HepG2 (cell line): ENCODE results near the gene DUT. TPM values are rescaled to one million over a fixed set of nuclear protein-coding genes. Genes with fewer than 3 reads are reported as not detected.

Experiments
- CBX2 ChIP-seq, 2 experiments: fragments of 200-600 bp in 1 of 2; sonication (generic); formaldehyde crosslinking in 1 of 2; IDR thresholded peaks; 2 replicates each; pipeline versions ENCODE4 v1.7.0 to v1.8.1; 2018 to 2022; ENCODE audit warnings: low read depth in 2 of 2, low read length in 1 of 2, mild to moderate bottlenecking in 1 of 2, missing genetic modification reagents in 1 of 2
- FOXA1 ChIP-seq, 2 experiments: fragments of 450-650 bp in 1 of 2; sonication (generic) in 1 of 2; formaldehyde crosslinking in 1 of 2; IDR thresholded peaks; 2 replicates each; pipeline versions ENCODE4 v1.4.0 to v1.6.1; 2016 to 2020; ENCODE audit warnings: missing genetic modification reagents in 1 of 2
- FOXJ3 ChIP-seq: sonication (generic); formaldehyde crosslinking; IDR thresholded peaks from 2 replicates; pipeline ENCODE4 v1.4.0; 2020; ENCODE audit warnings: missing genetic modification reagents, mild to moderate bottlenecking, borderline replicate concordance
- GLI4 ChIP-seq: sonication (generic); formaldehyde crosslinking; IDR thresholded peaks from 2 replicates; pipeline ENCODE4 v1.5.1; 2020; ENCODE audit warnings: missing genetic modification reagents, mild to moderate bottlenecking, moderate library complexity, borderline replicate concordance
- IKZF4 ChIP-seq: sonication (generic); formaldehyde crosslinking; IDR thresholded peaks from 2 replicates; pipeline ENCODE4 v1.5.1; 2020; ENCODE audit warnings: borderline replicate concordance, mild to moderate bottlenecking, low read depth, missing genetic modification reagents; ENCODE audit errors: not compliant biosample characterization
- KLF16 ChIP-seq, 2 experiments: sonication (generic) in 1 of 2; formaldehyde crosslinking in 1 of 2; IDR thresholded peaks; 2 replicates each; pipeline versions ENCODE4 v1.6.1 to v1.8.0; 2016 to 2023; ENCODE audit warnings: missing genetic modification reagents in 2 of 2, missing compliant biosample characterization in 1 of 2
- NFYC ChIP-seq: IDR thresholded peaks from 2 replicates; pipeline ENCODE4 v1.6.1; 2016; ENCODE audit warnings: missing genetic modification reagents, missing compliant biosample characterization
- RBFOX2 ChIP-seq: fragments of 200-400 bp; formaldehyde crosslinking; IDR thresholded peaks from 2 replicates; pipeline ENCODE4 v1.6.1; 2017; ENCODE audit warnings: low read depth, mild to moderate bottlenecking, low read length
- RFX1 ChIP-seq: fragments of 450-650 bp; IDR thresholded peaks from 2 replicates; pipeline ENCODE4 v1.6.1; 2017
- SMARCE1 ChIP-seq: fragments of 450-650 bp; IDR thresholded peaks from 2 replicates; pipeline ENCODE4 v1.6.1; 2017; ENCODE audit warnings: borderline replicate concordance
- SNAPC2 ChIP-seq: sonication (generic); formaldehyde crosslinking; IDR thresholded peaks from 2 replicates; pipeline ENCODE4 v1.8.1; 2022; ENCODE audit warnings: mild to moderate bottlenecking, missing genetic modification reagents
- SSRP1 ChIP-seq: IDR thresholded peaks from 2 replicates; pipeline ENCODE4 v1.6.1; 2016; ENCODE audit warnings: control low read depth
- TIGD3 ChIP-seq: sonication (generic); formaldehyde crosslinking; IDR thresholded peaks from 2 replicates; pipeline ENCODE4 v1.5.1; 2020; ENCODE audit warnings: mild to moderate bottlenecking, missing genetic modification reagents, borderline replicate concordance
- WIZ ChIP-seq: sonication (generic); formaldehyde crosslinking; IDR thresholded peaks from 2 replicates; pipeline ENCODE4 v1.5.1; 2020; ENCODE audit warnings: mild to moderate bottlenecking, missing genetic modification reagents
- ZBTB7B ChIP-seq: sonication (generic); formaldehyde crosslinking; IDR thresholded peaks from 2 replicates; pipeline ENCODE4 v1.4.0; 2020; ENCODE audit warnings: missing genetic modification reagents
- ZNF12 ChIP-seq: sonication (generic); formaldehyde crosslinking; IDR thresholded peaks from 2 replicates; pipeline ENCODE4 v1.5.0; 2020; ENCODE audit warnings: missing genetic modification reagents
- ZNF205 ChIP-seq: IDR thresholded peaks from 2 replicates; pipeline ENCODE4 v1.6.1; 2018; ENCODE audit warnings: missing biosample characterization, missing genetic modification reagents
- ZNF253 ChIP-seq: sonication (generic); formaldehyde crosslinking; IDR thresholded peaks from 2 replicates; pipeline ENCODE4 v1.8.0; 2022; ENCODE audit warnings: mild to moderate bottlenecking, missing genetic modification reagents, borderline replicate concordance
- ZNF713 ChIP-seq: sonication (generic); formaldehyde crosslinking; IDR thresholded peaks from 2 replicates; pipeline ENCODE4 v1.4.0; 2020; ENCODE audit warnings: mild to moderate bottlenecking, missing genetic modification reagents
- ZNF773 ChIP-seq: sonication (generic); formaldehyde crosslinking; IDR thresholded peaks from 2 replicates; pipeline ENCODE4 v1.4.0; 2020; ENCODE audit warnings: missing genetic modification reagents, borderline replicate concordance
- polyA plus RNA-seq, 8 experiments: library from polyadenylated mRNA; depleted of rRNA in 3 of 8; stranded (reverse) in 7 of 8; unstranded in 1 of 8; fragments of >200 nt; fragmentation: Illumina TruSeq in 4 of 8; extraction: Trizol in 4 of 8; gene quantifications; 2 replicates each; pipeline versions ENCODE4 v1.2.1 to v1.2.3, GENCODE V29; 2011 to 2016; ENCODE audit warnings: low read depth in 4 of 8, missing spikeins in 1 of 8, mixed read lengths in 1 of 8; ENCODE audit not compliant: insufficient read depth in 1 of 8
- total RNA-seq, 5 experiments: library from RNA; depleted of rRNA; stranded (reverse); fragments of >200 nt; fragmentation: Illumina TruSeq; extraction: Trizol; gene quantifications; 2 replicates each; pipeline ENCODE4 v1.2.3, GENCODE V29; 2016; ENCODE audit warnings: low read depth in 1 of 5
- TF ChIP-seq, protein P1 (sequence below), 2 experiments: sonication (generic) in 1 of 2; formaldehyde crosslinking in 1 of 2; IDR thresholded peaks; 2 replicates each; pipeline versions ENCODE4 v1.4.0 to v1.6.1; 2016 to 2020; ENCODE audit warnings: borderline replicate concordance in 1 of 2, low read depth in 1 of 2, mild to moderate bottlenecking in 1 of 2, missing genetic modification reagents in 1 of 2
- TF ChIP-seq, protein P2 (sequence below): IDR thresholded peaks from 2 replicates; pipeline ENCODE4 v1.6.1; 2016; ENCODE audit warnings: mild to moderate bottlenecking

Gene DUT
- total and polyA plus RNA-seq, 2 of the 13 experiments (the other 11 are each of a cell fraction or from before 2014, with no cell fraction given) = 36.7 to 131 TPM

DNA sequence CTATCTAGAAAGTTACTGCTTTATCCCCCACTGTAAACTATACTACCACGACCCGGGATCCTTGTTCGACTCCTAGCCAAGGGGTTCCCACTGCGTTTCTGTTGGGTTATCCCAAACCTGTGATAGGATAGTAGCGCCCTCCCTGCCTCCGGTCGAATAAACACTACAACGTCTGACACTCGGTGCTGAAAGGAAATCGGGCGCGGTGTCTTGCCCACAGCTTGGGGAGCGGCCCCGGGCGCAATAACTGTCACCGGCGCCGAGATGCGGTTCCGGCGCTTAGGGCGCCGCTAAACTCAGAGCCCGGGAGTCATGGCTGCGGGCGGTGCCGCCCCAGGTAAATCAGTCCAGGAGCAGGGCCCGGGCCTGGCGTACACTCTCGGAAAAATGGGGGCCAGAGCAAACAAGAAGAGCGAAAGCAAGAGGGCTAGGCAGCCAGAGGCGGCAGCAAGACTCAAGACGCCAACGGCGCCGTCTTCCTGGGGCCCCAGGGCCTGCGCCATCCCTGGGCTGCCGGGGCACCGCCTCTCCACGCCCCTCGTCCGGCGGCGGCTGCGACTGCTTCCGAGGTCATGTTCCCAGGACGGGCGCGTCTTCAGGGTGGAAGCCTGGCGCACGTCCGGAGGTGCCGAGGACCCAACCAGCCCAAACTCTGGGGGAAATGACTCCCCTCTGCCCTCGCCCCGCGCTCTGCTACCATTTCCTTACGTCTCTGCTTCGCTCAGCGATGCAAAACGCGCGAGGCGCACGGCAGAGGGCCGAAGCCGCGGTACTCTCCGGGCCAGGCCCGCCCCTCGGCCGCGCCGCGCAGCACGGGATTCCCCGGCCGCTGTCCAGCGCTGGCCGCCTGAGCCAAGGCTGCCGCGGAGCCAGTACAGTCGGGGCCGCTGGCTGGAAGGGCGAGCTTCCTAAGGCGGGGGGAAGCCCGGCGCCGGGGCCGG lies at the start of gene DUT (continued):
- TF ChIP-seq GLI4 (CRISPR knock-in tag) (peak; percentile 59; the same call in 1 of the 2 replicates), CBX2 (IDR thresholded peaks at IDR 0.05; ENCODE audit: low read depth, low read length) (no peak), CBX2 (CRISPR knock-in tag; IDR thresholded peaks at IDR 0.05; ENCODE audit: low read depth) (no peak), ZNF205 (CRISPR knock-in tag) (0 out of 2 replicates have a peak, but pooled peaks have one; percentile 61), ZBTB7B (CRISPR knock-in tag) (peak; percentile 67), ZNF773 (CRISPR knock-in tag) (no peak), ZNF12 (CRISPR knock-in tag) (no peak; the same call in 1 of the 2 replicates), ZNF713 (CRISPR knock-in tag) (no peak), WIZ (CRISPR knock-in tag) (no peak), ZNF253 (CRISPR knock-in tag) (no peak; the same call in 1 of the 2 replicates), NFYC (no peak), SMARCE1 (no peak), FOXJ3 (CRISPR knock-in tag) (no peak), KLF16 (CRISPR knock-in tag; IDR thresholded peaks at IDR 0.05) (peak in 1 of 2 experiments; percentile 55; a peak in 2 of 4 replicates), FOXA1 (IDR thresholded peaks at IDR 0.05) (no peak), FOXA1 (CRISPR knock-in tag; IDR thresholded peaks at IDR 0.05) (peak; percentile 29; the same call in 1 of the 2 replicates), RBFOX2 (peak; percentile 96), IKZF4 (CRISPR knock-in tag) (peak; percentile 47), TIGD3 (no peak), SSRP1 (CRISPR knock-in tag) (no peak), RFX1 (no peak), SNAPC2 (CRISPR knock-in tag) (no peak)
- TF ChIP-seq, protein P1, sequence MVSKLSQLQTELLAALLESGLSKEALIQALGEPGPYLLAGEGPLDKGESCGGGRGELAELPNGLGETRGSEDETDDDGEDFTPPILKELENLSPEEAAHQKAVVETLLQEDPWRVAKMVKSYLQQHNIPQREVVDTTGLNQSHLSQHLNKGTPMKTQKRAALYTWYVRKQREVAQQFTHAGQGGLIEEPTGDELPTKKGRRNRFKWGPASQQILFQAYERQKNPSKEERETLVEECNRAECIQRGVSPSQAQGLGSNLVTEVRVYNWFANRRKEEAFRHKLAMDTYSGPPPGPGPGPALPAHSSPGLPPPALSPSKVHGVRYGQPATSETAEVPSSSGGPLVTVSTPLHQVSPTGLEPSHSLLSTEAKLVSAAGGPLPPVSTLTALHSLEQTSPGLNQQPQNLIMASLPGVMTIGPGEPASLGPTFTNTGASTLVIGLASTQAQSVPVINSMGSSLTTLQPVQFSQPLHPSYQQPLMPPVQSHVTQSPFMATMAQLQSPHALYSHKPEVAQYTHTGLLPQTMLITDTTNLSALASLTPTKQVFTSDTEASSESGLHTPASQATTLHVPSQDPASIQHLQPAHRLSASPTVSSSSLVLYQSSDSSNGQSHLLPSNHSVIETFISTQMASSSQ (IDR thresholded peaks at IDR 0.05; ENCODE audit: low read depth) = no peak
- TF ChIP-seq, protein P1 (CRISPR knock-in tag; IDR thresholded peaks at IDR 0.05; ENCODE audit: borderline replicate concordance) = no peak; the same call in 1 of the 2 replicates
- TF ChIP-seq, protein P2, sequence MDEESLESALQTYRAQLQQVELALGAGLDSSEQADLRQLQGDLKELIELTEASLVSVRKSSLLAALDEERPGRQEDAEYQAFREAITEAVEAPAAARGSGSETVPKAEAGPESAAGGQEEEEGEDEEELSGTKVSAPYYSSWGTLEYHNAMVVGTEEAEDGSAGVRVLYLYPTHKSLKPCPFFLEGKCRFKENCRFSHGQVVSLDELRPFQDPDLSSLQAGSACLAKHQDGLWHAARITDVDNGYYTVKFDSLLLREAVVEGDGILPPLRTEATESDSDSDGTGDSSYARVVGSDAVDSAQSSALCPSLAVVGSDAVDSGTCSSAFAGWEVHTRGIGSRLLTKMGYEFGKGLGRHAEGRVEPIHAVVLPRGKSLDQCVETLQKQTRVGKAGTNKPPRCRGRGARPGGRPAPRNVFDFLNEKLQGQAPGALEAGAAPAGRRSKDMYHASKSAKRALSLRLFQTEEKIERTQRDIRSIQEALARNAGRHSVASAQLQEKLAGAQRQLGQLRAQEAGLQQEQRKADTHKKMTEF (CRISPR knock-in tag) = peak; percentile 53; the same call in 1 of the 2 replicates
